GM21423 (cell line): ENCODE measurements around the gene HDGFL2.

ENCODE experiments used
- ATAC-seq: cut with Tn5 transposase; IDR thresholded peaks from one replicate; pipeline ENCODE4 v1.9.1; 2021; ENCODE audit warnings: mild to moderate bottlenecking, moderate library complexity; ENCODE audit not compliant: unreplicated experiment

The HDGFL2 gene

DNA sequence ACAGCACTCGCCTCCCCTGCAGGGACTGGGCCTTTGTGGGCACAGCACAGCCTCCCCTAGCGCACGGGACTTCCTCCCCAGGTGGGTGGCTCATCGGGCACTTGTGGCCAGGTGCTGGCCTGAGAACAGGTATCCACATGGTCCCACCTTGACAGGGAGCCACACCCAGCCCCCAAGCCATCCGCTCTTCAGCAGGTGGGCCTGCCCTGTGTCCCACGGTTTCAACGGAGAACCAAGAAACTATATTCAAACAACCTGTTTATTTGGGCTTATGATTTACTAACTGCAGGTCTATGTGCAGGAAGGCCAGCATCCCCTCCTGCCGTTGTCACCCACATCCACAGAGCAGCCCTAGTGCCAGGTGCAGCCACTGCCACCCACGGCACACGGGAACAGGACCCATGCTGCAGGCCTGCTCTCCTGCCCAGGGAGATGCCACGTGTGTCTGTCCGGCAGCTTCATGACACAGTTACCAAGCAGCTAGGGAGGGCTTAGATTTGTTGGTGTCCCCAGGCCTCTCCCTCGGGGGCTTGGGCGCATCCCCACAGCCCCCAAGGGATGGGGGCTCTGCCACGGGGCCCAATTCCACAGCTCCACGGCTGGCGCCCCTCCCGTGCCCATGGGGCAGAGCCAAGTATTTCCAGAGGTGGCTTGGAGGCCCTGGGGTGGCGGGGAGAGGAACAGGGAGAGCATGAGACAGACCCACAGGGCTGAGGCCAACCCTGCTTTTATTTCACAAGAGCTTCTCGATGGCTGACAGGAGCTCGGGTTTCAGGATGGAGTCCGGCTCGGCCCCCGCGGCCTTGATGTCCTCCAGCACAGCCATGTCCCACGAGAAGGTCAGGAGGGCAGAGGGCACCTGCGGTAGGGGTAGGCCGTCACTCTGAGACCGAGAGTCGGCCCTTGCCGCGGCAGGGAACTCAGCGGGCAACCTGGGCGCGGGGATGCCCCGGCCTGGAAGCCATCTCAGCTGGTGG lies 27.0 kb upstream of the HDGFL2 start:
- ATAC-seq, result no peak

DNA sequence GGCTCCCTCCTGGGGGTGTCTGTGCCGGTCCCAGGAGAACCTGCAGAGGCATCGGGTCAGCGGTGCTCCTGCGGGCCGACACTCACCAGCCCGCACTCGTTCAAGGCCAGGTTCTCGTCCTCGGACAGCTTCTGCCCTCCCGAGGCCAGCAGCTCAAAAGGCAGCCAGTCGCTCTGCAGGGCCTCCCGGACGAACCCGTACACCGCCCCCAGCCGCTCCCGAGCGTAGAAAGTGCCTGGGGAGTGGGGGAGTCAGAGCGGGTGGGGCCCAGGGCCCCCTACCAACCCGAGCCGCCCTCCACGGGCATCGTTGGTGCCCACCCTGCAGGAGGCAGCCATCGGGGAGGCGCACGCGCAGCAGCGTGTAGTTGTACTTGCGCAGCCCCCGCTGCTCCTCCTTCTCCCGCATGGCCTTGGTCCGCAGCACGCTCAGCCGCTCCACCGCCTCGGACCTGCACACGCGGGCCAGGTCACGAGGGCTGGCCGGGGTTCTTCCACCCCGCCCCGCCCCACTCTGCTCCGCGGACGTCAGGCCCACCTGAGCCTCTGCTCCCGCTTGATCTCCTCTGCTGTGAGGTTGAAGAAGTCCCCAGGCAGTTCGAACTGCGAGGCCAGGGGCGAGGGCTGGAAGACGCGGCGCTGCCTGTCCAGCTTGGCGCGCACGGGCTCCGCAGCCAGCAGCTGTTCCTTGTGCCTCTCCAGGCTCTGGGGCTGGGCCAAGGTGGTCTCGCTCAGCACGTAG lies 26.0 kb upstream of the HDGFL2 start:
- no peak for ATAC-seq

GRCh38 chr19:4446704-4447200 lies 25.3 kb upstream of the HDGFL2 start:
- no peak for ATAC-seq

- ATAC-seq, result no peak
Measured at GRCh38 chr19:4447327-4448146, 24.6 kb upstream of the HDGFL2 start.

GRCh38 chr19:4448147-4448985 lies 23.7 kb upstream of the HDGFL2 start:
- no peak for ATAC-seq

GRCh38 chr19:4449022-4449638 lies 23.0 kb upstream of the HDGFL2 start:
- ATAC-seq, result no peak

DNA sequence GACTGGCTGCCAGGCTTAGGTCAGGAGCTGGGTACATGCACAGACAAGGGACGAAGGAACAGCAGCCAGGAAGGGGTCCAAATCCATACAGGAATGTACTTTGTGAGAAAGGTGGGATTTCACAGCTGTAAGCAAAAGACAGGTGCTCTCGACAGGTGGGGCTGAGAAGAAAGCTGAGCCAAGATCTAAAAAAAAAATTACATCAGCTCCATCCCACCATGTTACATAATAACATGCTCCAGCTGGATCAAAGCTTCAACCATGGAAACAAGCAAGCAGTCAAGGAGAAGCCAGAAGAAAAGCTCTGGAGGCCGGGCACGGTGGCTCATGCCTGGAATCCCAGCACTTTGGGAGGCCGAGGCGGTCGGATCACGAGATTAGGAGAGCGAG lies 22.5 kb upstream of the HDGFL2 start:
- no peak for ATAC-seq

- no peak for ATAC-seq
Measured at GRCh38 chr19:4452230-4452990, 19.7 kb upstream of the HDGFL2 start.

DNA sequence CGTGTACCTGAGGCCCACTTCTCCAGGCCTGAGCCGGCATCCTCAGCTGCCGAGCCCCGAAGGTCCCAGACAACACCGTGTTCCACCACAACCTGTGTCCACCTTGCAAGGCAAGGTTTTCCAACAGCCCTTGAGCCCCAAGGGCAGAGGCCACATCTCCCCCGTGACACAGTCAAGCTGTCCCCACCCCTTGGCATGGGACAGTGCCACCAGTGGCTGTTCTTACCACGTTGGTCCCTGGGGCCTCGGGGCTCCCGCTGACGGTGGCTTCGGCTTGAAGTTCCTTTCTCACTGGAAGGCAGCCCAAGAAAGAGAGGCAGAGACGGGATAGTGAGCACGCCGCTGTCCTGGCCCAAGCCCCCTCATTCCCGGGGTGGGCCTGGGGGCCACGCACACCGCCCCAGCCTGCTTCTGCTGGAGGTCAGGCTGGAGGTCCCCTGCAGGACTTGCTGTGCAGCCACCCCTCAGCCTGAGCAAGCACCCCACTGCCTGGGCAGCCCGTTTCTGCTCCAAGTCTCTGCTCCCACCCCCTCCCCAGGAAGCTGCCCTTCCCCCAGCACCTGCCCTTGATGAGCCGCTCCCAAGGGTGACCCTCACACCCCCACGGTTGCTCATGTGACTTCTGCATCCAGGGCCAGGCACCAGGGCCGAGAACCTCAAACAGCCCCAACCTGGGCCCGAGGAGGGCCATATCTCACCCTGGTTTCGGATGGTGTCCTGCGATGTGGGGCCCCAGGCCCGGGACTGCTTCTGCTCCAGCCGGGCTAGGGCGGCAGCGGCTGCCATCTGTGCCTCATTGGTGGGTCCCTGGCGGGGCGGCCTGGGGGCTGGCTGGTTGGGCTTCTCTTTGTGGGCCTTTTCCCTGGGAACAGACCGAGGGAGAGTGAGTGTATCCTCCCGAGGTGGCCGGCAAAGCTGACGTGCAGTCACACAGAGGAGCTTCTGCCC lies 18.6 kb upstream of the HDGFL2 start:
- ATAC-seq, result no peak

- no peak for ATAC-seq
Measured at GRCh38 chr19:4454747-4455718, 17.1 kb upstream of the HDGFL2 start.

DNA sequence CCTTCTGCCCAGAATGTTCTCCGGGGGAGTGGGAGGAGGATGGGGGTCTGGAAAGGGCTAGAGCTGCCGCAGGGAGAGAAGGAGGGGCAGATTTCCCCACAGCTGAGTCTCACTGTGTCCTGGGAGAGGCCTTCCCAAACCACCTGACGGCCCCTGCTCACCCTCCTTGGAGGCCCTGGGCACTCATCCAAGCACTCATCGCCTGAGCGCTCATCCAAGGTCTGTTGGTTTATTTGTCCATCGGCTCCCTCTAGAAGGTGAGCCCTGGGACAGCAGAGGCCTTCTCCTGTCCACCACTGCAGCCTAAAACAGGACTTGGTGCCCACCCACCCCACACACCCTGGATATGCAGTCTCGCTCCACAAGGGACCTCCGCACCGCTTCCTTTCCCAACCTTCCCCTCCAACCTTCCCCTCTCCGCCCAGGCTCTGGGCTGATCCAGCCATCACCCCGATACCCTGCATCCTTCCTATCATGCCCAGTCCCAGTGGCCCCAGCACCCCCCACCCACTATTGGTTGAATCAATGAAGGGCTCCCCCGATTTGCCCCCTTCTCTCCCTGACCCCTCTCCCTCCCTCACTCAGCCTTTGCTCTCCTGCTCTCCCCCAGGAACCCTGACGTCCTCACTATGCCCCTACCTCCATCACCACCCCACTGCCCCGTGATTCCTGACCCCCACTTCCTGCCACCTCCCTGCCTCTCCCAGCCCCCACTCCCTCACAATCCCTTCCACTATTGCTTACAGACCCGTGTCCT lies 16.2 kb upstream of the HDGFL2 start:
- no peak for ATAC-seq

DNA sequence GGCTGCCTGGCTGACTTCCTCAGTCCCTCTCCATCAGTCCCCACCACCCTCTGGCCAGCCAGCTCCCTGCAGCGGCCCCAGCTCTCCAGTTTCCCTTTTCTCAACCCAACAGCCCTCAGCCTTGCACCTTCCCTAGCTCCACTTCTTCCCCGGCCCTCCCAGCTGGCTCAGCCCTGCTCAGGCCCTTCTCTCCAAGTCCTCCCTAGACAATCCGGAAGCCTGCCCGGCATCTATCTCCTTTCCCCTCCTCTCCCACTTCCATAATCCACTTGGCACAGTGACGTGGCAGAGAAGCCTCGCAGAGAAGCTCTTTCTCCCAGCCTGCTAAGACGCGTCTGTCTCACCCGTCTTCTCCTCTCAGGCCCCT lies 15.6 kb upstream of the HDGFL2 start:
- ATAC-seq, result no peak

GRCh38 chr19:4456843-4457653 lies 15.0 kb upstream of the HDGFL2 start:
- no peak for ATAC-seq

- ATAC-seq, result peak; percentile 92
Measured at GRCh38 chr19:4457654-4458395, 14.3 kb upstream of the HDGFL2 start, which contains the start of gene UBXN6. TSS of gene UBXN6 (minus strand) at chr19:4457794. CDS start at chr19:4457697, 97 bp downstream.
